DMS79 (cell line): ENCODE results near the gene SLC16A2.
A peak's percentile ranks its signal among the peaks of the same experiment; 100 is the strongest.
"Not testable (repeated sequence)": the region's sequence is repeated elsewhere in the genome, so short reads cannot be mapped to it uniquely, and the experiment has no call there.

Experiments used
- DNase-seq: peaks from one replicate; lab custom pipeline; 2025; lab: John Stamatoyannopoulos, UW

Gene SLC16A2

GRCh38 chrX:74446876-74447275, 25.6 kb downstream of the SLC16A2 start:
- DNase-seq: no peak

- no peak for DNase-seq
Measured at GRCh38 chrX:74448669-74449068, 27.4 kb downstream of the SLC16A2 start.

GRCh38 chrX:74449322-74449936, 28.1 kb downstream of the SLC16A2 start:
- peak; percentile 28 for DNase-seq

GRCh38 chrX:74449937-74450330, 28.6 kb downstream of the SLC16A2 start:
- DNase-seq: no peak

GRCh38 chrX:74450803-74451449, 29.6 kb downstream of the SLC16A2 start:
- DNase-seq: no peak

GRCh38 chrX:74451450-74452198, 30.3 kb downstream of the SLC16A2 start:
- no peak for DNase-seq

GRCh38 chrX:74452199-74452481, 30.8 kb downstream of the SLC16A2 start:
- DNase-seq: no peak

- DNase-seq: no peak
Measured at GRCh38 chrX:74453178-74453577, 31.9 kb downstream of the SLC16A2 start.

GRCh38 chrX:74454233-74454632, 32.9 kb downstream of the SLC16A2 start:
- not testable (repeated sequence) for DNase-seq

GRCh38 chrX:74458736-74459135, 37.4 kb downstream of the SLC16A2 start:
- DNase-seq: no peak

GRCh38 chrX:74461384-74461783, 40.1 kb downstream of the SLC16A2 start:
- DNase-seq: no peak

GRCh38 chrX:74464722-74465121, 43.4 kb downstream of the SLC16A2 start:
- no peak for DNase-seq

GRCh38 chrX:74465424-74465823, 44.1 kb downstream of the SLC16A2 start:
- DNase-seq: no peak

- DNase-seq: no peak
Measured at GRCh38 chrX:74467656-74468055, 46.4 kb downstream of the SLC16A2 start.

GRCh38 chrX:74473116-74473515, 51.8 kb downstream of the SLC16A2 start:
- not testable (repeated sequence) for DNase-seq

GRCh38 chrX:74490247-74490646, 69.0 kb downstream of the SLC16A2 start:
- no peak for DNase-seq

- DNase-seq: peak; percentile 39
Measured at GRCh38 chrX:74492720-74493201, 71.5 kb downstream of the SLC16A2 start.

- DNase-seq: no peak
Measured at GRCh38 chrX:74493806-74494205, 72.5 kb downstream of the SLC16A2 start.

GRCh38 chrX:74498924-74499323, 77.6 kb downstream of the SLC16A2 start:
- no peak for DNase-seq

GRCh38 chrX:74500067-74500466, 78.8 kb downstream of the SLC16A2 start:
- no peak for DNase-seq

GRCh38 chrX:74500555-74500954, 79.3 kb downstream of the SLC16A2 start:
- no peak for DNase-seq

- DNase-seq: peak; percentile 15
Measured at GRCh38 chrX:74505437-74505836, 84.1 kb downstream of the SLC16A2 start.
